K562 (cell line): Measurements from ENCODE around the gene MXRA7. TPM values are rescaled to one million over a fixed set of nuclear protein-coding genes. Genes with fewer than 3 reads are reported as not detected.
A peak's percentile ranks its signal among the peaks of the same experiment; 100 is the strongest.

ENCODE experiments used
- ATAC-seq: fragments of 200-7000 bp; cut with Tn5 transposase; 3 replicates; pipeline ENCODE4 v1.9.1; 2020; ENCODE audit warnings: moderate library complexity
- BruUV-seq: library from RNA; stranded (reverse); fragments of 400-500 nt; replicated peaks from 2 replicates; lab custom pipeline; 2021; lab: Mats Ljungman, UMichigan
- CTCF ChIA-PET: fragments of 300-600 bp; formaldehyde crosslinking; extraction: SDS; loops from one replicate; lab custom pipeline; 2021; ENCODE audit warnings: low intra/inter-chr PET ratio; lab: Yijun Ruan, JAX
- POLR2A ChIA-PET: fragments of 300-600, 350-650 bp; sonication (Branson Sonifier 250); formaldehyde crosslinking; extraction: SDS; loops from one replicate; lab custom pipeline; 2021; ENCODE audit warnings: antibody characterized with exemption, inconsistent platforms; lab: Yijun Ruan, JAX
- DNase-seq, 4 experiments: peaks; one replicate each; pipeline versions ENCODE4 v3.0.0 to v3.0.0-alpha.2; 2011 to 2018; ENCODE audit warnings: low spot score in 3 of 4, mixed read lengths in 3 of 4; ENCODE audit errors: extremely low read depth in 1 of 4
- FAIRE-seq: peaks from 2 replicates; lab custom pipeline; 2011; peaks lifted over from hg19 to GRCh38; lab: Jason Lieb, UNC
- H2AFZ ChIP-seq: 2 replicates; pipeline ENCODE4 v1.6.0; 2011; ENCODE audit warnings: low read depth, low read length, control low read depth, inconsistent platforms
- H3K27ac ChIP-seq: fragments of 200-600 bp; 3 replicates; pipeline ENCODE4 v1.8.0; 2011; ENCODE audit warnings: low read depth, mild to moderate bottlenecking, control low read depth, inconsistent platforms, low read length, moderate library complexity, mixed read lengths; ENCODE audit errors: extremely low read depth
- H3K27me3 ChIP-seq, 2 experiments: fragments of 300-600 bp in 1 of 2; 2 replicates in 1 of 2; 3 replicates in 1 of 2; pipeline versions ENCODE4 v1.6.0 to v1.8.0; 2011; ENCODE audit warnings: inconsistent platforms in 2 of 2, low read length in 2 of 2, mild to moderate bottlenecking in 1 of 2, mixed read lengths in 1 of 2, moderate library complexity in 1 of 2; ENCODE audit not compliant: control insufficient read depth in 2 of 2, insufficient read depth in 2 of 2
- H3K36me3 ChIP-seq: fragments of 300-600 bp; 3 replicates; pipeline ENCODE4 v1.8.0; 2011; ENCODE audit warnings: mild to moderate bottlenecking, low read length, inconsistent platforms; ENCODE audit not compliant: control insufficient read depth, insufficient read depth
- H3K4me1 ChIP-seq, 2 experiments: fragments of 200-600 bp in 1 of 2; replicated peaks in 1 of 2; 2 replicates in 1 of 2; 3 replicates in 1 of 2; pipeline versions ENCODE4 v1.5.1 to v1.8.0; 2011; ENCODE audit warnings: inconsistent platforms in 2 of 2, low read length in 2 of 2, mild to moderate bottlenecking in 1 of 2, mixed read lengths in 1 of 2, moderate library complexity in 1 of 2; ENCODE audit not compliant: control insufficient read depth in 2 of 2, insufficient read depth in 2 of 2
- H3K4me2 ChIP-seq: 2 replicates; pipeline ENCODE4 v1.6.1; 2011; ENCODE audit warnings: low read length, control low read depth, inconsistent platforms, mixed read lengths; ENCODE audit not compliant: insufficient read depth
- H3K4me3 ChIP-seq: fragments of 200-600 bp; sonication (generic), shearing (Covaris generic); 2 replicates; pipeline ENCODE4 v1.5.1; 2016; ENCODE audit warnings: control low read depth, inconsistent platforms
- H3K79me2 ChIP-seq: fragments of 200-600 bp; 3 replicates; pipeline ENCODE4 v1.8.0; 2011; ENCODE audit warnings: low read length, inconsistent platforms; ENCODE audit not compliant: control insufficient read depth, insufficient read depth
- H3K9ac ChIP-seq, 2 experiments: 2 replicates each; pipeline versions ENCODE4 v1.6.0 to v1.6.1; 2011; ENCODE audit warnings: low read depth in 2 of 2, low read length in 2 of 2, control low read depth in 1 of 2, inconsistent platforms in 1 of 2, mild to moderate bottlenecking in 1 of 2, mixed read lengths in 1 of 2; ENCODE audit not compliant: insufficient read depth in 1 of 2
- H3K9me1 ChIP-seq: one replicate; pipeline ENCODE4 v1.6.0; 2011; ENCODE audit warnings: inconsistent platforms, mild to moderate bottlenecking, low read length, moderate library complexity; ENCODE audit not compliant: control insufficient read depth, insufficient read depth
- H3K9me3 ChIP-seq: replicated peaks from 2 replicates; pipeline ENCODE4 v1.5.1; 2011; ENCODE audit warnings: low read depth, low read length, inconsistent platforms; ENCODE audit not compliant: control insufficient read depth, insufficient read depth
- H4K20me1 ChIP-seq: replicated peaks from 2 replicates; pipeline ENCODE4 v1.6.1; 2011; ENCODE audit warnings: low read length, inconsistent platforms, mixed read lengths; ENCODE audit not compliant: control insufficient read depth, insufficient read depth
- BDP1 ChIP-seq: IDR thresholded peaks from 3 replicates; pipeline ENCODE4 v1.6.1; 2011; ENCODE audit not compliant: insufficient read length, insufficient read depth
- CREBBP ChIP-seq: IDR thresholded peaks from one replicate; pipeline ENCODE4 v1.6.1; 2012; ENCODE audit warnings: low read depth, mild to moderate bottlenecking, control low read depth, inconsistent platforms, low read length
- DACH1 ChIP-seq: fragments of 450-650 bp; IDR thresholded peaks from 2 replicates; pipeline ENCODE4 v1.6.1; 2018; ENCODE audit not compliant: partially characterized antibody
- ETV1 ChIP-seq: fragments of 450-650 bp; conservative IDR thresholded peaks from 2 replicates; pipeline ENCODE4 v1.6.1; 2016; ENCODE audit warnings: missing genetic modification characterization, control low read depth, low read depth, missing compliant biosample characterization
- FOXJ2 ChIP-seq: fragments of 200-800 bp; sonication (Bioruptor generic); IDR thresholded peaks from 2 replicates; pipeline ENCODE4 v1.6.1; 2016; ENCODE audit warnings: missing genetic modification characterization, missing compliant biosample characterization
- JUN ChIP-seq, 2 experiments: sonication (generic) in 1 of 2; formaldehyde crosslinking in 1 of 2; IDR thresholded peaks; 2 replicates each; pipeline versions ENCODE4 v1.6.1 to v1.8.0; 2012 to 2022; ENCODE audit warnings: borderline replicate concordance in 2 of 2, mild to moderate bottlenecking in 2 of 2, improper control_type of control experiment in 1 of 2, low read depth in 1 of 2, low read length in 1 of 2, missing genetic modification reagents in 1 of 2
- KAT2B ChIP-seq: IDR thresholded peaks from one replicate; pipeline ENCODE4 v1.6.1; 2012; ENCODE audit warnings: low read depth, mild to moderate bottlenecking, control low read depth, inconsistent platforms, low read length, moderate library complexity
- RAD51 ChIP-seq: fragments of 450-650 bp; IDR thresholded peaks from 2 replicates; pipeline ENCODE4 v1.7.1; 2016; ENCODE audit warnings: low read depth, mild to moderate bottlenecking, borderline replicate concordance
- RB1 ChIP-seq: fragments of 450-650 bp; IDR thresholded peaks from 2 replicates; pipeline ENCODE4 v1.6.1; 2017; ENCODE audit warnings: low read depth, mild to moderate bottlenecking
- RBFOX2 ChIP-seq: fragments of 200-400 bp; formaldehyde crosslinking; IDR thresholded peaks from 2 replicates; pipeline ENCODE4 v1.6.1; 2017; ENCODE audit warnings: low read depth, mild to moderate bottlenecking, low read length, moderate library complexity
- SRSF9 ChIP-seq: fragments of 200-400 bp; formaldehyde crosslinking; IDR thresholded peaks from 2 replicates; pipeline ENCODE4 v1.6.1; 2017; ENCODE audit warnings: low read depth, low read length, borderline replicate concordance
- STAG1 ChIP-seq: sonication (generic); formaldehyde crosslinking; IDR thresholded peaks from 2 replicates; pipeline ENCODE4 v1.5.0; 2020; ENCODE audit warnings: missing genetic modification reagents, borderline replicate concordance
- TBP ChIP-seq: optimal IDR thresholded peaks from 2 replicates; pipeline ENCODE3; 2011; ENCODE audit warnings: low read depth, low read length, improper control_type of control experiment
- ZC3H4 ChIP-seq: sonication (generic); formaldehyde crosslinking; IDR thresholded peaks from 2 replicates; pipeline ENCODE4 v1.9.0; 2021; ENCODE audit warnings: missing genetic modification reagents, borderline replicate concordance
- ZNF253 ChIP-seq: fragments of 250-450 bp; sonication (Bioruptor Pico); conservative IDR thresholded peaks from 2 replicates; pipeline ENCODE4 v1.6.1; 2021; ENCODE audit warnings: mild to moderate bottlenecking
- ZNF561 ChIP-seq: fragments of 450-650 bp; formaldehyde crosslinking; conservative IDR thresholded peaks from 2 replicates; pipeline ENCODE4 v1.4.0; 2020; ENCODE audit warnings: mild to moderate bottlenecking, moderate library complexity
- ZNF764 ChIP-seq: fragments of 250-450 bp; sonication (Bioruptor Pico); IDR thresholded peaks from 2 replicates; pipeline ENCODE4 v1.4.0; 2020; ENCODE audit warnings: low read depth, mild to moderate bottlenecking, moderate library complexity
- WGBS: fragments of 100-300 bp; shearing (Covaris generic); methylation state at CpG from one replicate; pipeline ENCODE4 v1.1.6; 2016; ENCODE audit warnings: low coverage, mixed read lengths; ENCODE audit not compliant: insufficient coverage; ENCODE audit errors: missing lambda C conversion rate; 5-methylcytosine and 5-hydroxymethylcytosine counted together
- in situ Hi-C: fragments of 300-500 bp; cut with MboI; formaldehyde crosslinking; loops from 4 replicates; pipeline ENCODE4 v1.15.0; 2018; ENCODE audit warnings: inconsistent platforms, mixed read lengths
- intact Hi-C: fragments of 100-400 bp; cut with micrococcal nuclease; formaldehyde crosslinking; loops from 2 replicates; pipeline ENCODE4 v1.14.2; 2022
- polyA plus RNA-seq, 8 experiments: library from polyadenylated mRNA; depleted of rRNA in 4 of 8; stranded (reverse) in 5 of 8; unstranded in 3 of 8; fragments of >200 nt; fragmentation: Nextera tagmentation in 2 of 8; fragmentation: Illumina TruSeq in 1 of 8; extraction: Ambion mirVana in 2 of 8; extraction: Trizol in 1 of 8; gene quantifications; 2 replicates each; pipeline versions ENCODE4 v1.2.1 to v1.2.3, GENCODE V29; 2011 to 2014; ENCODE audit warnings: inconsistent platforms in 1 of 8, missing spikeins in 1 of 8
- total RNA-seq, 7 experiments: library from RNA; depleted of rRNA in 6 of 7; stranded (reverse); fragments of >200 nt in 6 of 7; fragmentation: Illumina TruSeq in 2 of 7; extraction: Trizol in 2 of 7; gene quantifications; 2 replicates each; pipeline versions ENCODE4 v1.2.1 to v1.2.3, GENCODE V29; 2011 to 2021; ENCODE audit warnings: low replicate concordance in 1 of 7
- TF ChIP-seq, protein P1 (sequence below): fragments of 250-450 bp; sonication (Bioruptor Pico); IDR thresholded peaks from 2 replicates; pipeline ENCODE4 v1.5.0; 2022; ENCODE audit warnings: mild to moderate bottlenecking
- TF ChIP-seq, protein P2 (sequence below): fragments of 250-450 bp; sonication (Bioruptor Pico); IDR thresholded peaks from 2 replicates; pipeline ENCODE4 v1.6.1; 2021; ENCODE audit warnings: mild to moderate bottlenecking

The MXRA7 gene
- total and polyA plus RNA-seq, 9 of the 15 experiments (the other 6 are each of a cell fraction or from before 2014, with no cell fraction given), result 2.6 to 38.4 (median 14.3) TPM

DNA sequence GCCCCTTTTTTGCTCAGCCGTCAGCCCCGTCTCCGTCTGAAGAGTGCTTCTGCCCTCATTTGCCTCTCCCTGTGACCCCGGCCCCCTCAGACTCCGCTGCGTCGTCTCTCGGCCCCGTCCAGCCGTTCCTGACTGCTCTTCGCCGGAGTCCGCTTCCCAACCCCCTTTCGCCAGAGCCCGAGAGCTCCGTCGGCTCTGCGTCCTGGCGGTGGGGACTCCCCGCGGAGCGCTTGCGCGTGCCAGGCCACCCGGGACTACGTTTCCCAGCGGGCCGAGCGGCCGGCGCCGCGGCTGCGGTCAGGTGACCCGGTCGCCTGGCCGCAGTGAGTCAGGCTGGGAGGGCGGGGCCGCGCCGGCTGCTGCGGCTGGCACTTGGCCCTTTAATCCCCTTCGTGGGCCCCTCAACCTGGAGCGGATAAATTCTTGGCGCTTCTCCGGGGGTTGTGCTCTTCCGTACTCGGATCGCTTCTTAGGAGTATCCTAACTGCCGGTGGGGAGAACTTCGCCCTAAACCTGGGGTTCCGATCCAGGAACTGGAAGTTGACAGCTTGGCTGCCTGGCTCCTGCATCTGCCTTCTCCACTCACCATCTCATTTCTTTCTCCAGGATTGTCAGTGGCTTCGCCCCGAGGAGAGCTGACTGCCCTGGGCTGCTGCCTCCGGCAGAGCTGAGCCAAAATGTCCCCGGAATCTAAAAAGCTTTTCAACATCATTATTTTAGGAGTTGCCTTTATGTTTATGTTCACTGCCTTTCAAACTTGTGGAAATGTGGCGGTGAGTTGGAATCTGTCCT is 27.1 kb upstream of the MXRA7 start, which contains the start of gene MFSD11:
Gene MFSD11, plus strand, starts transcription at position 444 of the 792 bp plus-strand sequence. Its CDS starts 234 bp downstream, at position 678.
- Histone ChIP-seq H3K4me3 (peak within 1 kb of the TSS; percentile 91), H3K9me1 (no peaks in the 10 kb centered on the region), H3K79me2 (peaks cover 74% of the 10 kb centered on the region), H3K4me1 (peaks cover 5 to 23% of the 10 kb centered on the region in 2 experiments), H4K20me1 (peaks cover 31% of the 10 kb centered on the region), H3K4me2 (peak within 1 kb of the TSS; percentile 88), H3K9me3 (no peaks in the 10 kb centered on the region), H3K27me3 (no peaks in the 10 kb centered on the region), H3K9ac (peak within 1 kb of the TSS; percentile 99), H3K36me3 (peaks cover 54% of the 10 kb centered on the region), H3K27ac (peak within 1 kb of the TSS; percentile 99), H2AFZ (peak within 1 kb of the TSS; percentile 96)
- peak; percentile 69 for ATAC-seq
- 1% methylated on average over 57 of the region's 57 CpGs for WGBS
- intact Hi-C loops, result loop anchor here (2.0 kb wide), 1 partner anchor 51 kb away; no protein-coding TSS in a partner anchor
- BruUV-seq, result TSS peak; percentile 49
- CTCF ChIA-PET, result no interaction called here
- in situ Hi-C loops, result no loop called here
- peak; percentile 89 to 95 (median 90) for DNase-seq
- POLR2A ChIA-PET, result interaction anchor here (0.6 to 8.5 kb wide), 20 partner anchors 8 to 1628 kb away, joined by 3 to 75 read pairs (median 3); partner anchors contain the start of genes JMJD6, METTL23 and MXRA7
- peak; percentile 15 for FAIRE-seq
- TF ChIP-seq RAD51 (peak; percentile 83), ZNF764 (CRISPR knock-in tag) (no peak), SRSF9 (no peak), KAT2B (no peak), JUN (IDR thresholded peaks at IDR 0.05; ENCODE audit: borderline replicate concordance, low read depth, low read length) (peak; percentile 86), JUN (CRISPR knock-in tag; IDR thresholded peaks at IDR 0.05; ENCODE audit: borderline replicate concordance) (no peak), TBP (no peak), CREBBP (no peak), ZNF561 (no peak), RBFOX2 (no peak; the same call in 1 of the 2 replicates), ZNF253 (CRISPR knock-in tag) (no peak), STAG1 (no peak), FOXJ2 (tag) (no peak), ZC3H4 (no peak), RB1 (no peak; the same call in 1 of the 2 replicates), DACH1 (peak; percentile 37), ETV1 (no peak), BDP1 (no peak)
- TF ChIP-seq, protein P1, sequence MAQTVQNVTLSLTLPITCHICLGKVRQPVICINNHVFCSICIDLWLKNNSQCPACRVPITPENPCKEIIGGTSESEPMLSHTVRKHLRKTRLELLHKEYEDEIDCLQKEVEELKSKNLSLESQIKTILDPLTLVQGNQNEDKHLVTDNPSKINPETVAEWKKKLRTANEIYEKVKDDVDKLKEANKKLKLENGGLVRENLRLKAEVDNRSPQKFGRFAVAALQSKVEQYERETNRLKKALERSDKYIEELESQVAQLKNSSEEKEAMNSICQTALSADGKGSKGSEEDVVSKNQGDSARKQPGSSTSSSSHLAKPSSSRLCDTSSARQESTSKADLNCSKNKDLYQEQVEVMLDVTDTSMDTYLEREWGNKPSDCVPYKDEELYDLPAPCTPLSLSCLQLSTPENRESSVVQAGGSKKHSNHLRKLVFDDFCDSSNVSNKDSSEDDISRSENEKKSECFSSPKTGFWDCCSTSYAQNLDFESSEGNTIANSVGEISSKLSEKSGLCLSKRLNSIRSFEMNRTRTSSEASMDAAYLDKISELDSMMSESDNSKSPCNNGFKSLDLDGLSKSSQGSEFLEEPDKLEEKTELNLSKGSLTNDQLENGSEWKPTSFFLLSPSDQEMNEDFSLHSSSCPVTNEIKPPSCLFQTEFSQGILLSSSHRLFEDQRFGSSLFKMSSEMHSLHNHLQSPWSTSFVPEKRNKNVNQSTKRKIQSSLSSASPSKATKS, result no peak
- TF ChIP-seq, protein P2, sequence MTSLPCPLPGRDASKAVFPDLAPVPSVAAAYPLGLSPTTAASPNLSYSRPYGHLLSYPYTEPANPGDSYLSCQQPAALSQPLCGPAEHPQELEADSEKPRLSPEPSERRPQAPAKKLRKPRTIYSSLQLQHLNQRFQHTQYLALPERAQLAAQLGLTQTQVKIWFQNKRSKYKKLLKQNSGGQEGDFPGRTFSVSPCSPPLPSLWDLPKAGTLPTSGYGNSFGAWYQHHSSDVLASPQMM (CRISPR knock-in tag), result no peak
